Measurements from ENCODE around the gene DGCR8.

Gene DGCR8

GRCh38 chr22:20083891-20084546 is 4.0 kb downstream of the DGCR8 start:
- peaks cover 26% of the 10 kb centered on the region for H4K20me1 ChIP-seq (ENCODE audit: insufficient read depth, low read length)
- no peak overlapping the region for H2AFZ ChIP-seq (ENCODE audit: low read depth, low read length)
- H3K9ac ChIP-seq (ENCODE audit: low read length) = no peak overlapping the region
- H3K36me3 ChIP-seq (replicated peaks; ENCODE audit: low read depth, low read length) = peaks cover 27% of the 10 kb centered on the region
- no peak overlapping the region for H3K27ac ChIP-seq (ENCODE audit: low read length)
- H3K27me3 ChIP-seq (ENCODE audit: low read depth, low read length) = no peaks in the 10 kb centered on the region
- H3K4me3 ChIP-seq (ENCODE audit: low read length) = no peak overlapping the region
- no peak overlapping the region for H3K4me2 ChIP-seq (ENCODE audit: low read length)
- peaks cover 8% of the 10 kb centered on the region for H3K4me1 ChIP-seq (ENCODE audit: low read length)
- H3K79me2 ChIP-seq (ENCODE audit: low read length) = peaks cover 60% of the 10 kb centered on the region
- TF ChIP-seq CTCF (IDR thresholded peaks at IDR 0.05; ENCODE audit: low read depth, low read length) = no peak
- no peaks in the 10 kb centered on the region for H3K9me3 ChIP-seq (ENCODE audit: insufficient read depth, low read length)

DNA sequence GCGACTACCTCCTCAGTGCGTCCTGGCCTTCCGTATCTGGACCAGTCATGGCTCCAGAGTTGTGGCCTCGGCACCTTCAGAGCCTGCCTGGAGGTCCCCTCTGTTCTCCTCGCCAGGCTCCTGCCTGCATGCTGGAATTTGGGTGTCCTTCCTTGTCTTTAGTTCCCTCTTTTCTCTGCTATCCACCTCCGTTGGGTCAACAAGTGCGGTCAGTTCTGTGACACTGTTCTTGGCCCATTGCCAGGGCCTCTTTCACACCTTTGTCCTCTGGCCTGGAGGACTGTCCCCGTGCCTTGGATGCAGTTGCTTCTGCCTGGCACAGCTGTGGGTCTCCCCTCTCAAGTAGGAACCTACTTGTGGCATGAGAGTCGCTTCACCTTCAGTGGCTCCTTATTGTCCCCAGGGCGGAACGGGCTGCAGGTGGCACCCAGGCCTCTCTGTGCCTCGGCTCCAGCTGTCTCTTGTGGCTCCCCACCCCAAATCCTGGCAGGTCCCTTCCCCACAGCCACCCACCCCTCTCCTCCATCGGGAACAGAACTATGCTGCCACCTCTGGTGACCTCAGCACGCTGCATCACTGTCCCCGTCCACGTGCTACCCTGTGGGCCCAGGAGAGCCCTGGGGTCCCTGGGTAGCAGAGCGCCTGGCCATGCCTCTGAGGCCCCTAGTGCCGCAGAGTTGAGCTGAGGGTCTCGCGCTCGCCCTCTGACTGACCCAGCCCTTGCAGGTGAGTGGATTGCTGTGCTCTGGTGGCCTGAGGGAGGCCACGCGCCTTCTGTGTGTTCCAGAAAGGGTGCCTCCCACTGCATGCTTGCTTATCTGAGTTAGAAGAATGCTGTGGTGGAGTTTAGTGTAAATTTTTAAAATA is 4.7 kb downstream of the DGCR8 start:
- Histone ChIP-seq H3K36me3 (replicated peaks; ENCODE audit: low read depth, low read length) (peaks cover 35% of the 10 kb centered on the region), H2AFZ (ENCODE audit: low read depth, low read length) (no peak overlapping the region), H3K4me2 (ENCODE audit: low read length) (no peak overlapping the region), H3K79me2 (ENCODE audit: low read length) (peaks cover 60% of the 10 kb centered on the region), H3K9ac (ENCODE audit: low read length) (no peak overlapping the region), H3K27me3 (ENCODE audit: low read depth, low read length) (no peaks in the 10 kb centered on the region), H4K20me1 (ENCODE audit: insufficient read depth, low read length) (peaks cover 26% of the 10 kb centered on the region), H3K27ac (ENCODE audit: low read length) (no peak overlapping the region), H3K4me1 (ENCODE audit: low read length) (peaks cover 8% of the 10 kb centered on the region), H3K9me3 (ENCODE audit: insufficient read depth, low read length) (no peaks in the 10 kb centered on the region), H3K4me3 (ENCODE audit: low read length) (no peak overlapping the region)
- TF ChIP-seq CTCF (IDR thresholded peaks at IDR 0.05; ENCODE audit: low read depth, low read length) = peak; percentile 59
- no peak for TF ChIP-seq EZH2phosphoT487 (IDR thresholded peaks at IDR 0.05; ENCODE audit: low read depth)

DNA sequence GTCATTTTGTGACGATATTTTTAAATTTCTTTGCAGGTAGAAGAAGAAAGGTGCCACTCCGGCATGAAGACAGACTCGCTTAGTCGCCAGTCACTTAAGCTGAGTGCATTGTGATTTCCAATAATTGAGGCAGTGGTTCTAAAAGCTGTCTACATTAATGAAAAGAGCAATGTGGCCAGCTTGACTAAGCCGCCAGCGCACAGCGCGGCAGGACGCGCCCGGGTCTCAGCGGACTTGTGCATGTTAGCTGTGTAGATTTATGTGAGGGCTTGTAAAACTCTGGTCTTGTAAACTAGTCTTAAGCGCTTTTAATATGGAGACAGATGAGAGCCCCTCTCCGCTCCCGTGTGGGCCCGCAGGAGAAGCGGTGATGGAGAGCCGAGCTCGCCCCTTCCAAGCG is 5.6 kb downstream of the DGCR8 start:
- peaks cover 44% of the 10 kb centered on the region for H3K36me3 ChIP-seq (replicated peaks; ENCODE audit: low read depth, low read length)
- H3K4me2 ChIP-seq (ENCODE audit: low read length) = no peak overlapping the region
- H3K9me3 ChIP-seq (ENCODE audit: insufficient read depth, low read length) = no peaks in the 10 kb centered on the region
- no peak overlapping the region for H3K9ac ChIP-seq (ENCODE audit: low read length)
- H3K79me2 ChIP-seq (ENCODE audit: low read length) = peaks cover 54% of the 10 kb centered on the region
- no peak overlapping the region for H3K27ac ChIP-seq (ENCODE audit: low read length)
- H3K4me3 ChIP-seq (ENCODE audit: low read length) = no peak overlapping the region
- no peak overlapping the region for H2AFZ ChIP-seq (ENCODE audit: low read depth, low read length)
- no peak for TF ChIP-seq CTCF (IDR thresholded peaks at IDR 0.05; ENCODE audit: low read depth, low read length)
- peaks cover 8% of the 10 kb centered on the region for H3K4me1 ChIP-seq (ENCODE audit: low read length)
- peaks cover 26% of the 10 kb centered on the region for H4K20me1 ChIP-seq (ENCODE audit: insufficient read depth, low read length)
- H3K27me3 ChIP-seq (ENCODE audit: low read depth, low read length) = no peaks in the 10 kb centered on the region

DNA sequence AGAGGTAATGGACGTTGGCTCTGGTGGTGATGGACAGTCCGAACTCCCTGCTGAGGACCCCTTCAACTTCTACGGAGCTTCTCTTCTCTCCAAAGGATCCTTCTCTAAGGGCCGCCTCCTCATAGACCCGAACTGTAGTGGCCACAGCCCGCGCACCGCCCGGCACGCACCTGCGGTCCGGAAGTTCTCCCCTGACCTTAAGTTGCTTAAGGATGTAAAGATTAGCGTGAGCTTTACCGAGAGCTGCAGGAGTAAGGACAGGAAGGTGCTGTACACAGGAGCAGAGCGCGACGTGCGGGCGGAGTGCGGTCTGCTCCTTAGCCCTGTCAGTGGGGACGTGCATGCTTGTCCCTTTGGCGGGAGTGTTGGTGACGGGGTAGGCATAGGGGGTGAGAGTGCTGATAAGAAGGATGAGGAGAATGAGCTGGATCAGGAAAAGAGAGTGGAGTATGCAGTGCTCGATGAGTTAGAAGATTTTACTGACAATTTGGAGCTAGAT is 6.1 kb downstream of the DGCR8 start:
- H2AFZ ChIP-seq (ENCODE audit: low read depth, low read length) = no peak overlapping the region
- H3K4me2 ChIP-seq (ENCODE audit: low read length) = no peak overlapping the region
- no peak overlapping the region for H3K27ac ChIP-seq (ENCODE audit: low read length)
- H4K20me1 ChIP-seq (ENCODE audit: insufficient read depth, low read length) = peaks cover 26% of the 10 kb centered on the region
- H3K9ac ChIP-seq (ENCODE audit: low read length) = no peak overlapping the region
- peaks cover 49% of the 10 kb centered on the region for H3K79me2 ChIP-seq (ENCODE audit: low read length)
- H3K9me3 ChIP-seq (ENCODE audit: insufficient read depth, low read length) = no peaks in the 10 kb centered on the region
- TF ChIP-seq EZH2phosphoT487 (IDR thresholded peaks at IDR 0.05; ENCODE audit: low read depth) = no peak
- TF ChIP-seq CTCF (IDR thresholded peaks at IDR 0.05; ENCODE audit: low read depth, low read length) = no peak
- H3K4me1 ChIP-seq (ENCODE audit: low read length) = peaks cover 5% of the 10 kb centered on the region
- no peaks in the 10 kb centered on the region for H3K27me3 ChIP-seq (ENCODE audit: low read depth, low read length)
- H3K36me3 ChIP-seq (replicated peaks; ENCODE audit: low read depth, low read length) = peaks cover 47% of the 10 kb centered on the region
- no peak overlapping the region for H3K4me3 ChIP-seq (ENCODE audit: low read length)

Data from OCI-LY3 (cell line).